PC-9 (cell line): ENCODE results near the gene HBA2. TPM values are rescaled to one million over a fixed set of nuclear protein-coding genes. Genes with fewer than 3 reads are reported as not detected.

Experiments
- BruUV-seq: library from RNA; stranded (reverse); fragments of 400-500 nt; replicated peaks from 2 replicates; lab custom pipeline; 2021; lab: Mats Ljungman, UMichigan
- CTCF ChIA-PET: fragments of 300-600 bp; sonication (Branson Sonifier 250); formaldehyde crosslinking; loops from one replicate; lab custom pipeline; 2022; ENCODE audit warnings: antibody characterized with exemption; lab: Charles Lee
- POLR2A ChIA-PET: fragments of 300-600 bp; sonication (Branson Sonifier 250); formaldehyde crosslinking; loops from one replicate; lab custom pipeline; 2022; ENCODE audit warnings: antibody characterized with exemption; ENCODE audit not compliant: unreplicated experiment; lab: Charles Lee
- DNase-seq, 2 experiments: peaks; one replicate each; pipeline versions ENCODE4 v3.0.0 to v3.0.0-alpha.2; 2015 to 2022; ENCODE audit warnings: mixed read lengths in 1 of 2
- H2AFZ ChIP-seq: fragments of 200-600 bp; sonication (generic); 2 replicates; pipeline ENCODE4 v1.8.1; 2017; ENCODE audit warnings: antibody characterized with exemption
- H3F3A ChIP-seq: fragments of 200-600 bp; sonication (generic); 2 replicates; pipeline ENCODE4 v1.8.1; 2017; ENCODE audit warnings: antibody characterized with exemption, mild to moderate bottlenecking, low read depth; ENCODE audit not compliant: insufficient read depth
- H3K27ac ChIP-seq: fragments of 200-600 bp; sonication (generic); 2 replicates; pipeline ENCODE4 v1.6.1; 2016; ENCODE audit warnings: mixed run types
- H3K27me3 ChIP-seq: fragments of 200-600 bp; sonication (generic); 2 replicates; pipeline ENCODE4 v1.6.1; 2016; ENCODE audit warnings: low read depth, mixed run types; ENCODE audit not compliant: insufficient read depth
- H3K36me3 ChIP-seq: fragments of 200-600 bp; sonication (generic); 2 replicates; pipeline ENCODE4 v1.6.1; 2016; ENCODE audit warnings: low read depth, mixed run types
- H3K4me1 ChIP-seq: fragments of 200-600 bp; sonication (generic); replicated peaks from 2 replicates; pipeline ENCODE4 v1.6.1; 2016; ENCODE audit warnings: mixed run types; ENCODE audit not compliant: insufficient read depth
- H3K4me2 ChIP-seq: fragments of 200-600 bp; sonication (generic); 2 replicates; pipeline ENCODE4 v1.6.1; 2017; ENCODE audit warnings: mixed run types
- H3K4me3 ChIP-seq: fragments of 200-600 bp; sonication (generic); 2 replicates; pipeline ENCODE4 v1.6.1; 2016; ENCODE audit warnings: mixed run types
- H3K79me2 ChIP-seq: fragments of 200-600 bp; sonication (generic); 2 replicates; pipeline ENCODE4 v1.6.1; 2017; ENCODE audit warnings: low read depth, mixed run types
- H3K9me2 ChIP-seq: fragments of 200-600 bp; sonication (generic); 2 replicates; pipeline ENCODE4 v1.8.1; 2017; ENCODE audit warnings: mild to moderate bottlenecking; ENCODE audit not compliant: insufficient read depth
- H3K9me3 ChIP-seq: fragments of 200-600 bp; sonication (generic); 2 replicates; pipeline ENCODE4 v1.8.1; 2016; ENCODE audit warnings: low read depth; ENCODE audit not compliant: insufficient read depth
- H4K20me1 ChIP-seq: fragments of 200-600 bp; sonication (generic); 2 replicates; pipeline ENCODE4 v1.8.1; 2017; ENCODE audit not compliant: insufficient read depth
- CTCF ChIP-seq: fragments of 200-600 bp; sonication (generic); conservative IDR thresholded peaks from 2 replicates; pipeline ENCODE4 v1.6.1; 2017; ENCODE audit warnings: mixed run types, antibody characterized with exemption, mild to moderate bottlenecking, moderate library complexity
- EZH2 ChIP-seq: fragments of 200-600 bp; sonication (generic); IDR thresholded peaks from 2 replicates; pipeline ENCODE4 v1.8.0; 2017; ENCODE audit warnings: antibody characterized with exemption, low read depth
- intact Hi-C: fragments of 100-400 bp; cut with micrococcal nuclease; formaldehyde crosslinking; loops from one replicate; pipeline ENCODE4 v1.10.0; 2022; ENCODE audit not compliant: unreplicated experiment
- total RNA-seq: library from RNA; stranded (reverse); gene quantifications from 2 replicates; pipeline ENCODE4 v1.2.3, GENCODE V29; 2021

Gene HBA2
- total RNA-seq, 1 experiment from 2014 or later: not detected

GRCh38 chr16:192686-193085 lies 20.0 kb downstream of the HBA2 start:
- H2AFZ ChIP-seq: no peak overlapping the region
- H3K36me3 ChIP-seq: peaks cover 22% of the 10 kb centered on the region
- H3K79me2 ChIP-seq: no peaks in the 10 kb centered on the region
- H3K27me3 ChIP-seq: no peaks in the 10 kb centered on the region
- no TSS peak for BruUV-seq
- no peaks in the 10 kb centered on the region for H3K9me3 ChIP-seq
- DNase-seq: no peak
- no peak overlapping the region for H3K27ac ChIP-seq
- no peaks in the 10 kb centered on the region for H3K4me1 ChIP-seq
- H4K20me1 ChIP-seq: peaks cover 5% of the 10 kb centered on the region
- no peak overlapping the region for H3K4me2 ChIP-seq
- intact Hi-C loops: no loop called here
- H3K4me3 ChIP-seq: no peak overlapping the region
- no peaks in the 10 kb centered on the region for H3K9me2 ChIP-seq
- peaks cover 8% of the 10 kb centered on the region for H3F3A ChIP-seq
- TF ChIP-seq CTCF (no peak), EZH2 (no peak)
- ChIA-PET POLR2A (no interaction called here), CTCF (interaction anchor here (0.7 kb wide), 1 partner anchor 13 kb away, joined by 16 read pairs; no protein-coding TSS in a partner anchor)

GRCh38 chr16:193441-193840 lies 20.8 kb downstream of the HBA2 start:
- intact Hi-C loops: no loop called here
- Histone ChIP-seq H3K4me3 (no peak overlapping the region), H3K79me2 (no peaks in the 10 kb centered on the region), H3K27ac (no peak overlapping the region), H3F3A (peaks cover 9% of the 10 kb centered on the region), H3K27me3 (no peaks in the 10 kb centered on the region), H3K4me2 (no peak overlapping the region), H3K9me3 (no peaks in the 10 kb centered on the region), H3K9me2 (no peaks in the 10 kb centered on the region), H3K4me1 (no peaks in the 10 kb centered on the region), H2AFZ (no peak overlapping the region), H4K20me1 (peaks cover 5% of the 10 kb centered on the region), H3K36me3 (peaks cover 24% of the 10 kb centered on the region)
- POLR2A ChIA-PET: no interaction called here
- CTCF ChIA-PET: no interaction called here
- no peak for TF ChIP-seq CTCF
- no peak for TF ChIP-seq EZH2
- BruUV-seq: no TSS peak
- no peak for DNase-seq

GRCh38 chr16:194516-194915 lies 21.8 kb downstream of the HBA2 start:
- H2AFZ ChIP-seq: no peak overlapping the region

More at GRCh38 chr16:194516-194915, 21.8 kb downstream of the HBA2 start:
- Histone ChIP-seq H3K4me3 (no peak overlapping the region), H3K4me1 (no peaks in the 10 kb centered on the region), H4K20me1 (peaks cover 9% of the 10 kb centered on the region), H3K27me3 (no peaks in the 10 kb centered on the region), H3K27ac (no peak overlapping the region), H3K9me3 (no peaks in the 10 kb centered on the region), H3K36me3 (peaks cover 34% of the 10 kb centered on the region), H3F3A (peaks cover 15% of the 10 kb centered on the region), H3K9me2 (no peaks in the 10 kb centered on the region), H3K79me2 (no peaks in the 10 kb centered on the region), H3K4me2 (no peak overlapping the region)
- DNase-seq: no peak
- ChIA-PET CTCF (no interaction called here), POLR2A (no interaction called here)
- intact Hi-C loops: no loop called here
- no TSS peak for BruUV-seq
- TF ChIP-seq EZH2 (no peak), CTCF (no peak)
